ENCODE data around the gene TMEM120A. TPM values are rescaled to one million over a fixed set of nuclear protein-coding genes. Genes with fewer than 3 reads are reported as not detected.
A peak's percentile ranks its signal among the peaks of the same experiment; 100 is the strongest.

Gene TMEM120A
- total and polyA plus RNA-seq, 4 donors, result 15.7 to 90.1 (median 57.6) TPM

GRCh38 chr7:75944507-75944906 lies 49.9 kb downstream of the TMEM120A start:
- H3K27ac ChIP-seq (ENCODE audit: low read depth in 1 of 2, low read length in 1 of 2), result no peak overlapping the region
- ATAC-seq (ENCODE audit: insufficient read depth, low FRiP score), result no peak
- no peaks in the 10 kb centered on the region for H3K27me3 ChIP-seq (ENCODE audit: control insufficient read depth in 3 of 3, insufficient read depth in 3 of 3, low read length in 2 of 3)
- TF ChIP-seq CTCF (IDR thresholded peaks at IDR 0.05; ENCODE audit: control extremely low read depth, extremely low read depth), result no peak
- no peaks in the 10 kb centered on the region for H3K9me3 ChIP-seq (ENCODE audit: control insufficient read depth in 4 of 4, insufficient read depth in 3 of 4, low read length in 3 of 4)
- H3K4me3 ChIP-seq, result no peak overlapping the region
- no peak overlapping the region for H3K9ac ChIP-seq (ENCODE audit: insufficient read depth in 1 of 2, low read length in 2 of 2)
- 94 to 100% methylated on average over 1 of the region's 1 CpG for WGBS, 2 donors
- no peak for DNase-seq
- H3K4me1 ChIP-seq (ENCODE audit: control insufficient read depth in 5 of 5, insufficient read depth in 5 of 5, low read length in 5 of 5), result peaks cover 0 to 20% (median 0%) of the 10 kb centered on the region in 5 donors
- H3K36me3 ChIP-seq (ENCODE audit: control insufficient read depth in 4 of 4, insufficient read depth in 4 of 4, low read length in 4 of 4), result peaks cover 0 to 3% (median 2%) of the 10 kb centered on the region in 4 donors

GRCh38 chr7:75943864-75944263 lies 50.5 kb downstream of the TMEM120A start:
- TF ChIP-seq CTCF (IDR thresholded peaks at IDR 0.05; ENCODE audit: control extremely low read depth, extremely low read depth), result no peak
- peaks cover 0 to 3% (median 3%) of the 10 kb centered on the region in 4 donors for H3K36me3 ChIP-seq (ENCODE audit: control insufficient read depth in 4 of 4, insufficient read depth in 4 of 4, low read length in 4 of 4)
- H3K9ac ChIP-seq (ENCODE audit: insufficient read depth in 1 of 2, low read length in 2 of 2), result no peak overlapping the region
- H3K4me3 ChIP-seq, result no peak overlapping the region
- peaks cover 0 to 20% (median 0%) of the 10 kb centered on the region in 5 donors for H3K4me1 ChIP-seq (ENCODE audit: control insufficient read depth in 5 of 5, insufficient read depth in 5 of 5, low read length in 5 of 5)
- H3K27ac ChIP-seq (ENCODE audit: low read depth in 1 of 2, low read length in 1 of 2), result peak overlapping the region in 1 of 2 donors; percentile 7
- no peaks in the 10 kb centered on the region for H3K27me3 ChIP-seq (ENCODE audit: control insufficient read depth in 3 of 3, insufficient read depth in 3 of 3, low read length in 2 of 3)
- no peak for DNase-seq
- WGBS, 2 donors, result 87 to 96% methylated on average over 6 of the region's 6 CpGs
- no peaks in the 10 kb centered on the region for H3K9me3 ChIP-seq (ENCODE audit: control insufficient read depth in 4 of 4, insufficient read depth in 3 of 4, low read length in 3 of 4)
- ATAC-seq (ENCODE audit: insufficient read depth, low FRiP score), result no peak

- no peak for ATAC-seq (ENCODE audit: insufficient read depth, low FRiP score)
- WGBS, 2 donors, result 92 to 97% methylated on average over 6 of the region's 6 CpGs
Measured at GRCh38 chr7:75938921-75939320, 55.5 kb downstream of the TMEM120A start.

More at GRCh38 chr7:75938921-75939320, 55.5 kb downstream of the TMEM120A start:
- peaks cover 0 to 9% (median 0%) of the 10 kb centered on the region in 5 donors for H3K4me1 ChIP-seq (ENCODE audit: control insufficient read depth in 5 of 5, insufficient read depth in 5 of 5, low read length in 5 of 5)
- H3K9ac ChIP-seq (ENCODE audit: insufficient read depth in 1 of 2, low read length in 2 of 2), result no peak overlapping the region
- peaks cover 0 to 5% (median 0%) of the 10 kb centered on the region in 4 donors for H3K9me3 ChIP-seq (ENCODE audit: control insufficient read depth in 4 of 4, insufficient read depth in 3 of 4, low read length in 3 of 4)
- no peak overlapping the region for H3K4me3 ChIP-seq
- peaks cover 0 to 6% (median 0%) of the 10 kb centered on the region in 4 donors for H3K36me3 ChIP-seq (ENCODE audit: control insufficient read depth in 4 of 4, insufficient read depth in 4 of 4, low read length in 4 of 4)
- TF ChIP-seq CTCF (IDR thresholded peaks at IDR 0.05; ENCODE audit: control extremely low read depth, extremely low read depth), result no peak
- no peaks in the 10 kb centered on the region for H3K27me3 ChIP-seq (ENCODE audit: control insufficient read depth in 3 of 3, insufficient read depth in 3 of 3, low read length in 2 of 3)
- H3K27ac ChIP-seq (ENCODE audit: low read depth in 1 of 2, low read length in 1 of 2), result no peak overlapping the region
- no peak for DNase-seq

Measured in lung (tissue), 12 donors.